HG02571 (cell line): ENCODE measurements around the gene SIK1.
A peak's percentile ranks its signal among the peaks of the same experiment; 100 is the strongest.
"Not testable (repeated sequence)": the region's sequence is repeated elsewhere in the genome, so short reads cannot be mapped to it uniquely, and the experiment has no call there.

Source experiments
- ATAC-seq: cut with Tn5 transposase; IDR thresholded peaks from one replicate; pipeline ENCODE4 v1.9.1; 2021; ENCODE audit warnings: mild to moderate bottlenecking, moderate library complexity; ENCODE audit not compliant: unreplicated experiment

The SIK1 gene

DNA sequence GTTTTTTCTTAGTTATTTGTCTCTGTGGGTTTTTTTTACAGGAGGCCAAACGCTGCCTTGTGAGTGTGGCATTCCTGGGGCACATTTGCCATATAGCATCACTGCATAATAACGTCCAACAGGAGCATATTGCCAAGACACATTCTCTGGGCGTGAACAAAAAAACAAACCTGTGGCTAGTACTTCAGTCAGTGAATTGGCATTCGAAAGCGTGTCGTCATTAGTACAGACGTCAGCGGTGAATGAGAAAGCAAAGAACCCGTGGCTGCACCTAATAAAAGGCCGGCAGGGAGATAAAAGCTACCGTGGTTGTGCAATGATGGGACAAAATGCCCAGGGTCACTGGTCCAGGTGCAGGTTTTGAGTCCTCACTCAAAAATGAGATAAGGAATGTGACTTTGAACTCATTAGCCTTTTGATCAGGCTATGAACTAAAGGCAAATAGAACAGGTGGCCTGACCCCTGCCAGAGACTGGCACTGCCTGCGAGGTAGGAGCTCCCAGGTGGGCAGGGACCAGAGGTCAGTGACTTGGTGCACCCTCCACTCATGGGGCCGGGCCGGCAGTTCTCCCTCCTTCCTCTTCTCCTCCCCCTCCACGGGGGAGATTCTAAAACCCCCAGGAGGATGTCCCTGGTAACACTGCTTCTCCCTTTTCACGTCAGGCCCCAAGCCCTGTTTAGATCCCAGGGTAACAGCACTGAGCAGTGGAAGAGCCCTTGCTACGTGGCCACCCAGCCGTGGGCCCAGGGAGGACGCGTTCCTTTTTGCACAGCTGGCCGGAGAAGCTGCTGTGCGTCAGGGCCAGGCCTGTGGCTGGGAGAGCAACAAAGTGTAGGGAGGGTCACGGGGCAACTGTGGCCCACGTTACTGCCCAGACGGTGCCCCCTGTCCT, 14.2 kb upstream of the SIK1 start:
- ATAC-seq: not testable (repeated sequence)

DNA sequence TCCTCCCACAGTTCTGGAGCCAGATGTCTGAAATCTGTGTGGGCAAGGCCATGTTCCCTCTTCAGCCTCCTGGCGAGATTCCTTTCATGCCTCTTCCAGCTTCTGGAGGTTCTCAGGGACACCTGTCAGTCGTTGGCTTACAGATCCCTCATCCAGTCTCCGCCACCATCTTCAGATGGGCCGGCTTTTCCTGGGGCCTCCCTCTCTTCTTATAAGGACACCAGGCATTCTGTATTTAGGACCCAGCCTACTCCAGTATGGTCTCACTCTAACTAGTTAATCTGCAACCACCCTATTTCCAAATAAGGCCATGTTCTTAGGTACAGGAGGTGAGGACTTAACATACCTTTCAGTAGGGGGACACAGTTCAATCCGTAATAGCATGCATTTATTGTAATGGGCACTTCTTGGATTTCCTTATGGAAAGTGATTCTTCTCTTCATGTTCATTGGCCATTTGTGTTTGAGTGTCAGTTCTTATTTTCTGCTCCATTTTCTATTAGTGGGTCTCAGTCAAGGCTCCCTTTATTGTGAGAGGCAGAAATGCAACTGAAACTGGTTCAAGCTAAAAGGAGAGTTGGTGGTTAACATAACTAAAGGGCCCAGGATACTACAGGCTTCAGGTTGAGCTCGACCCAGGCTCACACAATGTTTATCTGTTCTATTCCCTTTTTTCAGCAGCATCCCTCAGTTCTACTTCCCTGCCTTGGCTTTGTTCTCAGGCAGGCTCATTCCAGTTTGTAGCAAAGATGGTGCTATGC, 12.6 kb upstream of the SIK1 start:
- ATAC-seq: not testable (repeated sequence)

DNA sequence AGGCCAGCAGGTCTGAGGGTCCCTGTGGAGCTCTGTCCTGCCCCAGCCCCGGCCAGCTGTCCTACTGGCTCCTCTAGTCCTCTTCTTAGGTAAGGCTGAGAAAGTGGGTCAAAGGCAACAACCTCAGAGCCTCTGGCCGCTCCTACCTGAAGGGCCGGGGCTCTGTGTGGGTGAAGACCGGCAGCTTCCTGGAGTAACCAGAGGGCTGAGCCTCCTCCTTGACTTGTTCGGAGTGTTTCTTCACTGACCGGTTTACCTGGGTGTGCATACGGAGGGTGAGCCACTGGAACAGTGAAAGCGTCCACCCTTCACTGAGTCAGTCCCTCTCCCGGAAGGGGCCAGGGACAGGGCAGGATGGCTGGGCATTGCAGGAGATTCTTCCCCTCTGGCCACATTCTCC, 9.3 kb upstream of the SIK1 start:
- not testable (repeated sequence) for ATAC-seq

DNA sequence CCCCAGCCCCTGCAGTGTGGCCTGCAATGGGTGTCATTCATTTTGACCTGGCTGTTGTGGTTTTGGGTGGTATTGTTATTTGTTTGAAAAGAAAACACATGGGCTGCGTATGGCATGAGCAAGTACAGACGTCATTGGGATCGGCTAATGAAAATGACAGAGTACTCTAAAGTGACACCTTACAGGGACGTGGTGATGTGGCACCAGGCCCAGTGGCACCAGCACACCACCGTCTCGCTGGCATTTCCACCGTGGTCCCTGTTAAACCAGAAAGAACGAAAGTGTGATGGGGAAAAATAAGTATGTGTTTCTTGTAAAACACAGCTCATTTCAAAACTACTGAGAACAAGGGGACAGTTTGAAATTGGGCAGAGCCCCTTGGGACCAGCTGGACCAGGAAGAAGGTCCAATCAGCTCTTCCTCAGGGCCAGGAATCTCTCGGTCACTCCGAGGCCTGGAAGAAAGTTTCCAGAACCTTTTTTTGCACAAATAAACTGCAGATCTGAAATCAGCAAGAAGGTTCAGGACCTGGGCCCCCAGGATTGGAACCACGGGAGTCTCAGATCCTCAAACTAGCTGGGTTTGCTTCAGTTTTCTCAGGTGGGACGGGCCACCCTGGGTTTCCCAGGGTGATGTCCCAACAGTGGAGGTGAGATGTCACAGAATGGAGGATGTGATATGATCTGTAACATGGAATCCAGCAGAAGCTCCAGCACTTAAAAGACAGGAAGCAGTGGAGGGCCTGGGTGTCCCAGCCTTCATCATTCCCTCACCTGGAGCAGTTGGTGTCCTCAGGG, 6.6 kb upstream of the SIK1 start:
- not testable (repeated sequence) for ATAC-seq

DNA sequence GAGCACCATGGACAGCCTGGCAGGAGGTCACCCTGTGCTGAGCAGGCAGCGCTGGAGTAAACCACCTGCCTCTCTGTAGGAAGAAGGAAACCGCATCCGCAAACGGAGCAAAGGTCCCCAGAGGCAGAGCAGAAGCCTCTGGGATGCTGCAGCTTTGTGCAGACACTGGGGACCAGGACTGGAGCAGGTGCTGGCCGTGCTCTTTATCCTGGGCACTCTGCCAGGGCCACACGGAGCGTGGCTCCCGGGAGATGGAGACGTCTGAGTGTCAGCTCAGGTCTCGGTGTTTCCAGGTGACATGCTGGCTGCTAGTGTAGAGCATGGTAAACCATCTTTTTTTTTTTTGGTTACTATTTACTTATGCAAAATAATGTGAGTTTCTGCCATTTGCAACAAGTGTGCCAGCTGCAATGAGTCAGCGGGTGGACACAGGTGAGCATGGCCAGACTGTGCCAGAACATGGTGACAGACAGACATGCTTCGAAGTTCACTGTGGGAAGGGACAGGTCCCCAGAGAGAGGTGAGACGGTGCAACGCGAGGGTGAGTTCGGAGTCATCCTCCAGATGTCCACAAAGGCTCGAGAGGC, 4.0 kb upstream of the SIK1 start:
- ATAC-seq: not testable (repeated sequence)

DNA sequence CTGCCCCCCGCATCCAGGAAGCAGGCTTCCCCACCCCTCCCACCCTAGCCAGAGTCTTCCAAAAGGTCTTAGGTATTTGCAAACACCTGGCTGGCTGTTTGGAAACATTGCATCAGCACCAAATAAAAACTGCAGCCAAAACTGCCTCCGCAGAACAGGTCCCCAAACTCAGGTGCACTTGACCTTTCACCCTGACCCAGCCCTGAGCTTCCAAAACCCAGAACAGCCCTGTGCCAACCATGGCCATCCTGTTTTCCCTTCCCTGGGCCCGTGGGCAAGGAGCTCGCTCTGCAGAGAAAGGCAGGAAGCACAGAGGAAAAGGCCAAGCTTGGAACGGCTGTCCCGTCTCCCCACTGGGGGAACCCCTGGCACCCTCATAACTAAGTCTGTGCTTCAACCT, 2.0 kb upstream of the SIK1 start:
- ATAC-seq: not testable (repeated sequence)

DNA sequence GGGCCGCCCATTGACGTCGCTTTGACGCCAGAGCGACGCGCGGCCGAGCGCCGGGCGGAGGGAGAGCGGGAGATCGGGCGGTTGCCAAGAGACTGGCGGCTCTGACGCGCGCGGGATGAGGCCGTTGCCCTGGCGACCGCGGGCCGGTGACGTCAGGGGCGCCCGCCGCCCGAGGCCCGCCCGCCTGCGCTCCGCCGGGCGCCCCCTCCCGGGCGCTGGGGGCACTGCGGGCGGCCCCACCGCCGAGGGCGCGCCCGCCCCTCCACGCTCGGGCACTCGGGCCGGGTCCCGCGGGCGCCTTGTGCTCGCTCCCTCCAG, 270 bp upstream of the SIK1 start:
- peak; percentile 69 for ATAC-seq

DNA sequence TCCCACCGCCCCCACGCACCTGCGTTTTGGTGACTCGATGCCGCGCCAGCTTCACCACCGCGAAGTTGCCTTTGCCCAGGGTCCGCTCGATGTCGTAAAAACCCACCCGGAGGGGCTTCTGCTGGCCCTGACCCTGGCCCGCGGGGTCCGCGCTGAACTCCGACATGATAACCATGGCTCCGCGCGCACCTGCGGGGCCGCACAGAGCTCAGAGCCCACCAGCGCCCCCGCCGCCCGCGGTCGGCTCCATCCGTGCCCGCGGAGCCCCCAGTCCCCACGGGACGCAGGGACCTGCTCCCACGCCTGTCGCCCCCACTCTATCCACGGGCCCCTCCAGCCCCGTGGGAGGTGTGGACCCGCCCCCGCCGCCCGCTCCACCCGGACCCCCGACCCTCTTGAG, 927 bp downstream of the SIK1 start:
- ATAC-seq: not testable (repeated sequence)

DNA sequence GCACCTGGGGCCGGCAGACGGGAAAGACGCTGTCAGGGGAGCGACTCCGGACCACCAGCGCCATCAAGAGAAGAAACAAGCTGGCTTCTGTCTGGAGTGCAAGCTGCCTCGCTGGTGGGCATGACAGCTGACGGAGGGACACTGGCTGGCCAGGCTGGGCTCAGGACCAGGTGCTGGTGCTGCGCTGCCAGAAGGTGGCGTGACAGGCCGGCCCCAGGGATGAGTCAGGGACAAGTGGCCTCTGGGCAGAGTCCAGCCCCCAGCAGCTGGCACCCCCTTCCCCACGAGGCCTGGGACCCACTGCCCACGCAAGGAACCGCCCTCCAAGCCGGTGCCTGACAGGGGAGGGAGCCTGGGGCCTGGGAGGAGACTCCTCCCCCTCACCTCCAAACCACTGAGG, 7.5 kb downstream of the SIK1 start:
- ATAC-seq: not testable (repeated sequence)

DNA sequence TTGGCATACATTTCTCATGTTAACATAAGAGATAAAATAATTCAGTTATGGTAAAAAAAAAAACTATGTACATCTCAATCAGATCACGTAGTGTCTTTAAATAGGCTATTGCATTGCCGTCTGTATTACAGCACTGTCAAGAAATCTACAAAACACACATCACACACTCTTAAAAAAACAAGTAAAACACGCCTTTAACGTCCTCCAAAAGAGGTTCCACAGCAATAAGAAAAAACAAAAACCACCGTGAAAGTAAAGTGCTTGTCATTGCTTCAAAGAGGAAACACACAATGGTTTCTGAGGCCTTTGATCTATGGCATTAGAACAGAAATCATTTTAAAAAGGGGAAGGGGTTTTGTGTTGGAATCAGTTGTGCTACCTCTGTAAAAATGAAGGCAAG, 12.4 kb downstream of the SIK1 start:
- not testable (repeated sequence) for ATAC-seq

DNA sequence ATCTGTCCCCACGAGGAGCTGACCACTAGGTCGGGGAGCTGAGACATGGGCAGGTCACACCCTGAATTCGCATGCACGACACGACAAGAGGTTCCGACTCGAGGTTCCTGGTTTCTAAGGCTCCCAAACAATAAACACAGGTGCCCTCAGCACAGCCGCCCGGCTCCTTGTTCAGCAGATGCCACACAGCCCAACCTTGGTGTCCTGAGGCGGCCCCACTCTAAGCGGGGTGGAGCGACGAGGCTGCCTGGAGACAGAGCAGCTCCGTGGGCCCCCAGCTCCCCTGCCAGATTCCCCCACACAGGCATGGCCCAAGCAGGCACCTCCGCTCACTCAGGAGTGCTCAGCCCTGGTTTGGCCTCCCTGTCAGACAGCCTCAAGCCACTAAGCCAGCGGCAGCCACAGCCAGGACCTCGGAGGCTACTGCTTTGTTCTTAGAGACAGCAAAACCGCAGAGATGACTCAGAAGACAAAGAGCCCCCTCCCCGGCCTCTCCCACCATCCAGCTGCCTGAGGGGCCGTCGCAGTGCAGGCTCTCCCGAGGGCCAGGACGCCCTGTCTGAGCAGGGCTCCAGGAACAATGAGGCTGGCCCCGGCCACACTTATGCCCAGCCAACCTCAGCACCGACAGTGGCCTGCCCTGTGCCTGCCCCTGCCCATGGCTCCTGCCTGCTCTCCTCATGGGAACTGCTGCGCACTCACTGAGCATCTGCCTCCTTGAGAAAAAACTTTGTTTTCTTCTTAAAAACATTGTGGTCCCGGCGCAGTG, 14.7 kb downstream of the SIK1 start:
- not testable (repeated sequence) for ATAC-seq

DNA sequence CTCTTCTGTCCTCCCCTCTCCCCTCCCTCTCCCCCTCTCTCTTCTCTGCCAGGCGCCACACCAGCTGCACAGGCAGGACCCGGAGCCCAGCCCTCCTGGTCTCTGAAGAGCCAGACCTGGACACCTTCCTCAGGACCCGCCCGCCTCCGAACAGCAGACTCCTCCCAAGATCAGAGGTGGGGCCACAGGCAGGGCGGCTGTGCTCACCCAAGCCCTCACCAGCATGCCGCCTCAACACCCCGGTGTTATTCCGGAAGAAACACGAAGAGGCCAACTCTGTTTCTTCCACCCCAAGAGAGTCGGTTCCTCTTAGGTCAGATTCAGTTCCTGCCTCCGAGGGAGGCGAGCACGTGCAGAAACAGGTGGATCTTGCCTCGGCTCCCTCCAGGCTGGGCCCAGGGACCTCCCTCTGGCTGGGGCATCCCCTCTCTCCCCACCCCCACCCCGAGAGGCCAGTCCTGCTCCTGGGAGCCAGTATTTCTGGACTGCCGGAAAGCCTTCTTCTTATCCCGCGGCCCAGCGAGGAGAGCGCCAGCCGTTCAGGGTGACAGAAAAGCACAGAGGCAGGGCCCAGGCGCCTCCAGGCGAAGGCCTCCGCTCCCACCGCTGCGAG, 16.4 kb downstream of the SIK1 start:
- ATAC-seq: not testable (repeated sequence)

DNA sequence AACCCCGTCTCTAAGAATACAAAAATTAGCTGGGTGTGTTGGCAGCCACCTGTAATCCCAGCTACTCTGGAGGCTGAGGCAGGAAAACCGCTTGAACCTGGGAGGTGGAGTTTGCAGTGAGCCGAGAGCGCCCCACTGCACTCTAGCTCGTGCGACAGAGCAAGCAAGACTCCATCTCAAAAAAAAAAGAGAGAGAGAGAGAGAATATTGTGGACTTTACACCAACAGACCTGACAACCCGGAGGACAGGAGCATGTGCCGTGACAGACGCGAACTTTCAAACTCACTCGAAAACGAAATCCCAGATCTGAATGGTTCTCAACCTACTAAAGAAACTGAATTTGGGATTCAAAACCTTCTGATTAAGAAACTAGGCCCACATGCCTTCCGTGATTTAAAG, 19.8 kb downstream of the SIK1 start:
- ATAC-seq: not testable (repeated sequence)

DNA sequence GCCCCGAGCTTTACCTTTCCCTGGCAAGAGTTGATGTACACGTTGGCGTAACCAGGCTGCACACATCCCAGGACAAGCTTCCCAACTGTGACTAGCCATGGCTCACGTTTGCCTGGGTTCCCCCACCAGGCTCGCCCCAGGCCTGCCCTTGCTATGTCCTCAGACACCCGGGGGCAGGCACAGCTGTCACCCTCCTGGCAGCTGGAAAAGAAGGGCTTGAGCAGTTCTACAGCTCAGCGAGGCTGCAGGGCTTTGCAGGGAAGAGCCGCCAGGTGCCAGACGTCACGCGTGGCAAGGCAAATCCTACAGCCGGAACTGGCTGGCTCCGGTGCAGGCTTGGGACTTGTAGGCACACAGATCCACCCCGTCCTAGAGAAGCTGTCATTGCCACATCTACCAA, 22.5 kb downstream of the SIK1 start:
- ATAC-seq: not testable (repeated sequence)

DNA sequence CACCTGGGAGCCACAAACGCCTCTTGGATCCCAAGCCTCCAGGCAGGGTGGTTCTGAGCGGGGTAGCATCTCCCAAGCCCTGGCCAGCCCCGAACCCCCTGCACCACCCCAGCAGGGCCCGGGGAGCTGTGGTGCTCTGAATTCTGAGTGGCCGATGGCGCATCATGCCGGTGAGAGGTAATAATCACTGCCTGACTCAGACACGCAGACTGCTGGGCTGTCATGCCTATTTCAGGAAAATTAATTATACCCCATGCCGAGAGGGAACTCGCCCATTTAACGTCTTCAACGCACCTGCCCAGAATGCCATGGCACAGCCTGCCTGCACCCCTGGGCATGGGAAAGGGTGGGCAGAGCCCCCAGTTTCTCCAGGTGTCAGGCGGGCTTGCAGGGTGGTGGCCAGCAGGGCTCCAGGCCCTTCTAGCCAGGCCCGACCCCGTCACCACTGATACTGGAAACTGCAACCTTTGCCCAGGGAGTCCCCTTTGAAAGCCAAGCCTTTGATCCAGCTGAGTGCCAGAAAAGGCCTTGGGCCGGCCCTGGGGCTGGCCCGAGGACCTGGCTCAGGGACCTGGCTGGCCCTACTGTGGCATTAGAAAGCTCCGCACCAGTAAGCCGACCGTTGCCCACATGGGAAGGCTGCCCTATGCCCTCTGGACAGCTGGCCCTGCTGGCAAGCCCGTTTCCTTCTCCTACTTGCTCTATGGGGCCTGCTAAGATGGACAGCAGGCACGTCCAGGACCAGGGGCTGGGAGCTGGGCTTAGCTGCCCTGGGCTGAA, 23.1 kb downstream of the SIK1 start:
- ATAC-seq: not testable (repeated sequence)

DNA sequence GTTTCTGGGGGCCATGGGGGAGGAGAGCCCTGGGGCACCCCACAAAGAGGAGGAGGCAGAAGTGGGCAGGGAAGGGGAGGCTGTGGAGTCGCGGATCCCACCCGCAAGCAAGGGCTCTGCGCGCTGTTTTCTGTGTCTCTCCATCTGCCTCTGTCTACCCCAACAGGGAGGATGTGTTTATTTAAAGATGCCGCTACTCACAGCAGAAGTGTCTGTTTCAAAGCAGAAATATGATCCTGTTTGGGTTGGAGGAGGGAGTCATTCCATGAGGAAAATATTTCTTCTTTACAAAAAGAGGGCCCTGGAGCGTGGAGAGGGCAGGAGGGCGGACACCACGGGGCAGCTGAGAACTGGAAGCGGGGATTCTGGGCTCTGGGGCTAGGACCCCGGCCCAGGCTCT, 25.8 kb downstream of the SIK1 start:
- ATAC-seq: not testable (repeated sequence)

DNA sequence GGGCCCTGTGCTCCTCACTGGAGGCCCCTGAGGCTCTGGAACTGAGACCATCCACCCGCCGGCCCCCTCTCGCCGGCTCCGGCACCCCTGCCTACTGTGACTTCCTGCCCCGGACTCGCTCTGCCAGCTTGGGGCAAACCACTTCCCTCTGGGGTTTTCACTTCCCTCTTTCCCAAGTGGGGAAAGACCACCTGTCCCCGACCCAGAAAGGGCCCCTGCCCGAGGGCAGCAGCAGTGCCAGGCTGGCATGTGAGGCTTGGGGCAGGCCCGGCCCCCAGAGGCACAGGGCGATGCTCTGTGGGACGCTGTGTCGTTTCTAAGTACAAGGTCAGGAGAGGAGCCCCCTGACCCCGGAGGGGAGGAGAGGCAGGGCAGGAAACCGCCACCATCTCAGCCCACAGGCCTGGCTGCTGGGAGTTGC, 27.3 kb downstream of the SIK1 start:
- ATAC-seq: not testable (repeated sequence)

DNA sequence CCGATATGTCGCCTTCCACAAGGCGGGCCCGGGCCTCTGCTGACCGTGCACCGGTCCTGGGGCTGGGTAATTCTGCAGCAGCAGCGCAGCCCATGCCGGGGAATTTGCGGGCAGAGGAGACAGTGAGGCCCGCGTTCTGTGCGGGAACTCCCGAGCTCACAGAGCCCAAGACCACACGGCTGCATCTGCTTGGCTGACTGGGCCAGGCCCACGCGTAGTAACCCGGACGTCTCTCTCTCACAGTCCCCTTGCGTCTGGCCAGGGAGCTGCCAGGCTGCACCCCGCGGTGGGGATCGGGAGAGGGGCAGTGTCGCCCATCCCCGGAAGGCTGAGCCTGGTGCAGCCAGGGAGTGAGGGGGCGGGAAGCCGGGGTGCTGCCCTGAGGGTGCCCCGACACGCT, 27.8 kb downstream of the SIK1 start:
- ATAC-seq: not testable (repeated sequence)

DNA sequence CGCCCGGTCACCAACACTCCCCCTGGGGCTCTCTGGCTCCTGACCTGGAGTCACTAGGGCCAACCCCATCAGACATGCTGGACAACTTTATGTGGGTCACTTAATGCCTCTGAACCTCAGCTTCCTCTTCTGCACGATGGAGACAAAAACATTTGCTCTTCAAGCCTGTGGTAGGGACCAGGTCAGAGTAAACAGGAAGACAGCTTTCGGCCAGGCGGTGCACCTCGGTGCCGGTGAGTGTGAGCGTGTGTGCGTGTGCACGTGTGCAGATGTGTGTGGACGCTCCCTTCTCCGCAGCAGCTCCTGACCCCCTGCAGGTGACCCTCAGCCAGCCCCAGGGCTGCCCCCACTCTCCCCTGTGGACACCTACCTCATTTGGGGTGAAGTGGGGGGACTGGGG, 28.4 kb downstream of the SIK1 start:
- not testable (repeated sequence) for ATAC-seq
